ENCODE measurements around the gene KRT74.

The KRT74 gene

GRCh38 chr12:52539083-52539820 lies 34.4 kb downstream of the KRT74 start:
- H2BK15ac ChIP-seq (ENCODE audit: low read length): no peak overlapping the region
- no peak overlapping the region for H2BK5ac ChIP-seq (ENCODE audit: low read length)
- no peak overlapping the region for H3K18ac ChIP-seq (ENCODE audit: low read length)
- no peak overlapping the region for H4K8ac ChIP-seq (ENCODE audit: low read depth, low read length)
- no peaks in the 10 kb centered on the region for H3K36me3 ChIP-seq (replicated peaks in 1 of 2; ENCODE audit: control insufficient read depth in 2 of 2, insufficient read depth in 2 of 2, low read length in 2 of 2)
- H3K4ac ChIP-seq (ENCODE audit: low read length): no peak overlapping the region
- no CpG with 5 or more reads among the region's 5 CpGs for WGBS, 2 donors (ENCODE audit: extremely low coverage in 2 of 2, insufficient read length in 2 of 2, insufficient replicate concordance in 1 of 2)
- H3K27me3 ChIP-seq (ENCODE audit: control insufficient read depth in 3 of 3, insufficient read depth in 3 of 3, low read depth in 1 of 3, low read length in 3 of 3): no peaks in the 10 kb centered on the region
- H3K14ac ChIP-seq (ENCODE audit: low read length): no peak overlapping the region
- H2AFZ ChIP-seq (ENCODE audit: low read length): no peak overlapping the region
- no peaks in the 10 kb centered on the region for H3K79me1 ChIP-seq (ENCODE audit: low read depth, low read length)
- no peak overlapping the region for H2BK120ac ChIP-seq (ENCODE audit: low read depth, low read length)
- no peaks in the 10 kb centered on the region for H3K4me1 ChIP-seq (ENCODE audit: control insufficient read depth in 2 of 2, insufficient read depth in 1 of 2, low read depth in 1 of 2, low read length in 2 of 2)
- no peak overlapping the region for H3K4me3 ChIP-seq (ENCODE audit: low read length in 2 of 2)
- no peak overlapping the region for H3K4me2 ChIP-seq (ENCODE audit: insufficient read depth, low read length, poor library complexity, severe bottlenecking)
- DNase-seq (ENCODE audit: low spot score): no peak
- no peak overlapping the region for H4K91ac ChIP-seq (ENCODE audit: low read depth, low read length, poor library complexity)
- H2BK12ac ChIP-seq (ENCODE audit: low read length): no peak overlapping the region
- H2AK5ac ChIP-seq (ENCODE audit: low read depth, low read length): no peak overlapping the region
- no peak overlapping the region for H3K27ac ChIP-seq (replicated peaks; ENCODE audit: low read length)
- H3K23ac ChIP-seq (ENCODE audit: low read depth, low read length, poor library complexity): no peak overlapping the region
- no peaks in the 10 kb centered on the region for H3K9me3 ChIP-seq (replicated peaks in 1 of 2; ENCODE audit: control insufficient read depth in 2 of 2, insufficient read depth in 1 of 2, low read depth in 1 of 2, low read length in 2 of 2)
- no peak overlapping the region for H3K9ac ChIP-seq (ENCODE audit: low read depth, low read length, poor library complexity)

GRCh38 chr12:52537101-52537500 lies 36.5 kb downstream of the KRT74 start:
- no peak overlapping the region for H2BK120ac ChIP-seq (ENCODE audit: low read depth, low read length)
- H3K4me1 ChIP-seq (ENCODE audit: control insufficient read depth in 2 of 2, insufficient read depth in 1 of 2, low read depth in 1 of 2, low read length in 2 of 2): no peaks in the 10 kb centered on the region
- no peaks in the 10 kb centered on the region for H3K36me3 ChIP-seq (replicated peaks in 1 of 2; ENCODE audit: control insufficient read depth in 2 of 2, insufficient read depth in 2 of 2, low read length in 2 of 2)
- H3K4ac ChIP-seq (ENCODE audit: low read length): no peak overlapping the region
- no peak overlapping the region for H3K23ac ChIP-seq (ENCODE audit: low read depth, low read length, poor library complexity)
- no peak overlapping the region for H3K27ac ChIP-seq (replicated peaks; ENCODE audit: low read length)
- no peak overlapping the region for H3K4me3 ChIP-seq (ENCODE audit: low read length in 2 of 2)
- H2AFZ ChIP-seq (ENCODE audit: low read length): no peak overlapping the region
- no peak overlapping the region for H2BK15ac ChIP-seq (ENCODE audit: low read length)
- H2BK12ac ChIP-seq (ENCODE audit: low read length): no peak overlapping the region
- H3K14ac ChIP-seq (ENCODE audit: low read length): no peak overlapping the region
- H3K4me2 ChIP-seq (ENCODE audit: insufficient read depth, low read length, poor library complexity, severe bottlenecking): no peak overlapping the region
- no peak overlapping the region for H3K18ac ChIP-seq (ENCODE audit: low read length)
- H2AK5ac ChIP-seq (ENCODE audit: low read depth, low read length): no peak overlapping the region
- no peaks in the 10 kb centered on the region for H3K9me3 ChIP-seq (replicated peaks in 1 of 2; ENCODE audit: control insufficient read depth in 2 of 2, insufficient read depth in 1 of 2, low read depth in 1 of 2, low read length in 2 of 2)
- H4K8ac ChIP-seq (ENCODE audit: low read depth, low read length): no peak overlapping the region
- no peak overlapping the region for H4K91ac ChIP-seq (ENCODE audit: low read depth, low read length, poor library complexity)
- no peaks in the 10 kb centered on the region for H3K27me3 ChIP-seq (ENCODE audit: control insufficient read depth in 3 of 3, insufficient read depth in 3 of 3, low read depth in 1 of 3, low read length in 3 of 3)
- WGBS, 2 donors (ENCODE audit: extremely low coverage in 2 of 2, insufficient read length in 2 of 2, insufficient replicate concordance in 1 of 2): no CpG with 5 or more reads among the region's 3 CpGs
- no peak overlapping the region for H2BK5ac ChIP-seq (ENCODE audit: low read length)
- H3K9ac ChIP-seq (ENCODE audit: low read depth, low read length, poor library complexity): no peak overlapping the region
- H3K79me1 ChIP-seq (ENCODE audit: low read depth, low read length): no peaks in the 10 kb centered on the region
- DNase-seq (ENCODE audit: low spot score): no peak

- H2BK12ac ChIP-seq (ENCODE audit: low read length): no peak overlapping the region
- H2BK15ac ChIP-seq (ENCODE audit: low read length): no peak overlapping the region
- no peak overlapping the region for H3K27ac ChIP-seq (replicated peaks; ENCODE audit: low read length)
- H2BK120ac ChIP-seq (ENCODE audit: low read depth, low read length): no peak overlapping the region
- no peak overlapping the region for H3K4me2 ChIP-seq (ENCODE audit: insufficient read depth, low read length, poor library complexity, severe bottlenecking)
- H3K4ac ChIP-seq (ENCODE audit: low read length): no peak overlapping the region
- no peak overlapping the region for H3K18ac ChIP-seq (ENCODE audit: low read length)
- no peaks in the 10 kb centered on the region for H3K36me3 ChIP-seq (replicated peaks in 1 of 2; ENCODE audit: control insufficient read depth in 2 of 2, insufficient read depth in 2 of 2, low read length in 2 of 2)
- no peaks in the 10 kb centered on the region for H3K9me3 ChIP-seq (replicated peaks in 1 of 2; ENCODE audit: control insufficient read depth in 2 of 2, insufficient read depth in 1 of 2, low read depth in 1 of 2, low read length in 2 of 2)
- no peak overlapping the region for H2AK5ac ChIP-seq (ENCODE audit: low read depth, low read length)
- no peak overlapping the region for H2BK5ac ChIP-seq (ENCODE audit: low read length)
- no peak overlapping the region for H4K8ac ChIP-seq (ENCODE audit: low read depth, low read length)
- no CpG with 5 or more reads among the region's 1 CpG for WGBS, 2 donors (ENCODE audit: extremely low coverage in 2 of 2, insufficient read length in 2 of 2, insufficient replicate concordance in 1 of 2)
- no peak overlapping the region for H3K9ac ChIP-seq (ENCODE audit: low read depth, low read length, poor library complexity)
- no peak overlapping the region for H3K14ac ChIP-seq (ENCODE audit: low read length)
- H3K27me3 ChIP-seq (ENCODE audit: control insufficient read depth in 3 of 3, insufficient read depth in 3 of 3, low read depth in 1 of 3, low read length in 3 of 3): no peaks in the 10 kb centered on the region
- H2AFZ ChIP-seq (ENCODE audit: low read length): no peak overlapping the region
- H3K23ac ChIP-seq (ENCODE audit: low read depth, low read length, poor library complexity): no peak overlapping the region
- DNase-seq (ENCODE audit: low spot score): no peak
- H4K91ac ChIP-seq (ENCODE audit: low read depth, low read length, poor library complexity): no peak overlapping the region
- H3K4me3 ChIP-seq (ENCODE audit: low read length in 2 of 2): no peak overlapping the region
- H3K79me1 ChIP-seq (ENCODE audit: low read depth, low read length): no peaks in the 10 kb centered on the region
- H3K4me1 ChIP-seq (ENCODE audit: control insufficient read depth in 2 of 2, insufficient read depth in 1 of 2, low read depth in 1 of 2, low read length in 2 of 2): no peaks in the 10 kb centered on the region
Measured at GRCh38 chr12:52535574-52535973, 38.1 kb downstream of the KRT74 start.

GRCh38 chr12:52534482-52534881 lies 39.2 kb downstream of the KRT74 start:
- Histone ChIP-seq H4K91ac (ENCODE audit: low read depth, low read length, poor library complexity) (no peak overlapping the region), H3K9ac (ENCODE audit: low read depth, low read length, poor library complexity) (no peak overlapping the region), H2BK5ac (ENCODE audit: low read length) (no peak overlapping the region), H3K4me3 (ENCODE audit: low read length in 2 of 2) (no peak overlapping the region), H3K36me3 (replicated peaks in 1 of 2; ENCODE audit: control insufficient read depth in 2 of 2, insufficient read depth in 2 of 2, low read length in 2 of 2) (no peaks in the 10 kb centered on the region), H3K79me1 (ENCODE audit: low read depth, low read length) (no peaks in the 10 kb centered on the region), H3K4me2 (ENCODE audit: insufficient read depth, low read length, poor library complexity, severe bottlenecking) (no peak overlapping the region), H2BK12ac (ENCODE audit: low read length) (no peak overlapping the region), H3K9me3 (replicated peaks in 1 of 2; ENCODE audit: control insufficient read depth in 2 of 2, insufficient read depth in 1 of 2, low read depth in 1 of 2, low read length in 2 of 2) (no peaks in the 10 kb centered on the region), H2BK120ac (ENCODE audit: low read depth, low read length) (no peak overlapping the region), H2BK15ac (ENCODE audit: low read length) (no peak overlapping the region), H3K4ac (ENCODE audit: low read length) (no peak overlapping the region), H3K14ac (ENCODE audit: low read length) (no peak overlapping the region), H2AK5ac (ENCODE audit: low read depth, low read length) (no peak overlapping the region), H4K8ac (ENCODE audit: low read depth, low read length) (no peak overlapping the region), H3K27ac (replicated peaks; ENCODE audit: low read length) (no peak overlapping the region), H3K27me3 (ENCODE audit: control insufficient read depth in 3 of 3, insufficient read depth in 3 of 3, low read depth in 1 of 3, low read length in 3 of 3) (no peaks in the 10 kb centered on the region), H3K4me1 (ENCODE audit: control insufficient read depth in 2 of 2, insufficient read depth in 1 of 2, low read depth in 1 of 2, low read length in 2 of 2) (no peaks in the 10 kb centered on the region), H3K18ac (ENCODE audit: low read length) (no peak overlapping the region), H2AFZ (ENCODE audit: low read length) (no peak overlapping the region), H3K23ac (ENCODE audit: low read depth, low read length, poor library complexity) (no peak overlapping the region)
- no CpG with 5 or more reads among the region's 5 CpGs for WGBS, 2 donors (ENCODE audit: extremely low coverage in 2 of 2, insufficient read length in 2 of 2, insufficient replicate concordance in 1 of 2)
- no peak for DNase-seq (ENCODE audit: low spot score)
